HG02840 (cell line): ENCODE measurements around the gene ROCK1.

ENCODE experiments used
- ATAC-seq: cut with Tn5 transposase; IDR thresholded peaks from one replicate; pipeline ENCODE4 v1.9.1; 2021; ENCODE audit warnings: mild to moderate bottlenecking, moderate library complexity, moderate number of reproducible peaks; ENCODE audit not compliant: unreplicated experiment, low FRiP score

The ROCK1 gene

GRCh38 chr18:21109936-21110712, 1.5 kb downstream of the ROCK1 start:
- no peak for ATAC-seq

- ATAC-seq, result no peak
Measured at GRCh38 chr18:21105936-21106335, 5.7 kb downstream of the ROCK1 start.

DNA sequence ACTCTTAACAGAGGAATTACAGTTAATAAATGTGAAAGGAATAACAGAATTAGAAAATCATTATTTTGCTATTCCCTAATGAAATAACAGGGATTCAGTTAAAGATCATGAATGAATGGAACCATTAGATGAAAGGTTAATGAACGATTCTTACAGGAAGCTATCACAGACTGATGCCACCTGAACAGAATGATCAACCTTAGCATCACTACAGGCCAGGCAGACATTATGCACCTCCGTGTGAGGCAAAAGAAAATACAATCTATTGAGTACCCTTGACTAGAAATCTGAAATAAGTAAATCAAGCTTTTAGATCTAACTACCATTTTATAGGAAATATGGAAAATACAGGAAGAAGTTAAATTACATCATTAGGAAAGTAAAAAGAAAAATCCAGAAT, 10.4 kb downstream of the ROCK1 start:
- no peak for ATAC-seq

GRCh38 chr18:21100678-21101077, 10.9 kb downstream of the ROCK1 start:
- no peak for ATAC-seq

DNA sequence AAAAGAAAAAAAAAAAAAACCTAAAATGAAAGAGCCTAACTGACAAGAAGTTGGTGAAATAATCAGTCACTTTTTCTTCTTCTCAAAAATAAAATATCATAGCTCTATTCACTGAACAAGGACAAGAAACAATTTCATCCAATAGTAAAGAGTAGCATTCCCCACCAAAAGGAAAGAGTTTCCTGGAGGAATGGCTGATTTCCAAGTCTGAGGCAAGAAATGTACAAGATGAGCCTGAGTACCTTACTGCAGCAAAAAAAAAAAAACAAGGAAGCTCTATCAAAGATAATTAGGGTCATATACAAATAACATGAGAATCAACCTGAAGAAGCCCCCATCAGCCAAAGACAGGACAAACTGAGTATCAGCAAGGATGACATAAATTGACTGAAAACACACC, 11.5 kb downstream of the ROCK1 start:
- ATAC-seq, result no peak

GRCh38 chr18:21099442-21099841, 12.2 kb downstream of the ROCK1 start:
- ATAC-seq, result peak; percentile 60

DNA sequence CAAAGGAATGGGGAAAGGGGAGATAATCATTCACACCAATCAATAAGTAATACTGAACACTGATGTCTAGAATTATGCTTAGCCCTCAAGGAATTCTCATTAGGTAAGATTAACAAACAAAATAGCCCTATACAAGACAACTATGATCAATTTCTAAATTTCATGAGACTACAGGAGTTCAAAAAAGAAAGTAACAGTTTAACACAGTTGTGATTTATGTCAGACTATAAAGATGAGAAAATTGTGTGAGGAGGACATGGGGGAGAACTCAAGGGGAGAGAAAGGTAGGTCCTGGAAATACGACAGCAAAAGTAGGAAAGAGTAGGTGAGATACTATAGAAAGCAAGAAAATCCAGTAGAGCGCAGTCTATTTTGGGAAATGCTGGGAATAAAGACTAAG, 14.9 kb downstream of the ROCK1 start:
- no peak for ATAC-seq

GRCh38 chr18:21093133-21093532, 18.5 kb downstream of the ROCK1 start:
- ATAC-seq, result no peak

DNA sequence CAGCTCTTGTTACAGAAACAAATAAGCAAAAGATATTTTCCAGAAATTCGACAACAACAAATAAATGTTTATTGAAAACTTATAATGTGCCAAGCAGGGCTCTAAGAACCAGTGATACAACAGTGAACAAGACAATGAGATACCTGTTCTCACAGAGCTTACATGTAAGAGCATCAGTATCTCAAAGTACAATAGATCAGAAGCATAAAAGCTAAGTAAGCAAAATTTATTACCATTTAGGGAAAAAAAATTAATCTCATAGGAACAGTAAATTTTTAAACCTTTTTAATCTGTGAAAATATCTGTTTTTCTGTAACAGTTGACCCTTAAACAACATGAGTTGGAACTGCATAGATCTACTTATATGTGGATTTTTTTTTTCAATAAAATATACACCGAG, 20.9 kb downstream of the ROCK1 start:
- ATAC-seq, result no peak

DNA sequence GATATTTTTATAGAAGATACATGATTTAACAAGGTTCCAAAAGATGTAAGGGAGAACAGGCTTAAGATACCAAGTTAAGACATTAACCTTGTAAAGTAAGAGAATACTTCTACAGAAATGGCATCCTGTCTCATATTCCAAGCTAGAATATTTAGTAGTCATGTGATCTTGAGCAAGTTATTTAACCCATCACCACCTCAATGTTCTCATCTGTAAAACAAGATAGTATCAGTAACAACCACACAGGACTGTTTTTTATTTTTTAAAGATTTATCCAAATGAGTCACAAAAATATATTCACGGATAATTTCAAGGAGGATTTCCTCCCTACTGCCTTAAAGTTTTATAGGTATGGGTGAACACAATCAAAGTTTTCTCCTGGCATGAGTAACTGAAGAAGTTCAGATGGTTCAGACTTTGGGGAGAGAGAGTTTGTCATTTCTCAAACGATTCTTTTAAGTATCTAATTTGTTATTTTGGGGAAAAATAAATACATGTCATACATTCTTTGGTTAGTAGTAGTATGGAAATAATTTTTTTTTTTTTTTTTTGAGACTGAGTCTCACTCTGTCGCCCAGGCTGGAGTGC, 25.9 kb downstream of the ROCK1 start:
- ATAC-seq, result no peak

DNA sequence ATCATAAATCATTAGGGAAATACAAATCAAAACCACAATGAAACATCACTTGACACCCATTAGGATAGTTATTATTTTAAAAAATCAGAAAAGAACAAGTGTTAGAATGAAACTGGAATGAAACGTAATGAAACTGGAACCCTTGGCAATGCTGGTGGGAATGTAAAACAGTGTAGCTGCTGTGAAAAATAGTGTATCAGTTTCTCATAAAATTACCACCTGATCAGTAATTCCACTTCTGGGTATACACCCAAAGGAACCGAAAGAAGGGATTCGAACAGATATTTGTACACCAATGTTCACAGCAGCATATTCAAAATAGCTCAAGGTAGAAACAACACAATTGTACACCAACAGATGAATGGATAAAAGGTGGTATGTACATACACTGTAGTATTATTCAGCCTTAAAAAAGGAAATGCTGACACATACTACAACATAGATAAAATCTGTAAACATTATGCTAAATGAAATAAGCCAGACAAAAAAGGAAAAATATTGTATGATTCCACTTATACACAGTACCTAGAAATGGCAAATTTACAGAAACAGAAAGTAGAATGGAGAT, 27.0 kb downstream of the ROCK1 start:
- ATAC-seq, result no peak

- no peak for ATAC-seq
Measured at GRCh38 chr18:21083017-21083416, 28.6 kb downstream of the ROCK1 start.

DNA sequence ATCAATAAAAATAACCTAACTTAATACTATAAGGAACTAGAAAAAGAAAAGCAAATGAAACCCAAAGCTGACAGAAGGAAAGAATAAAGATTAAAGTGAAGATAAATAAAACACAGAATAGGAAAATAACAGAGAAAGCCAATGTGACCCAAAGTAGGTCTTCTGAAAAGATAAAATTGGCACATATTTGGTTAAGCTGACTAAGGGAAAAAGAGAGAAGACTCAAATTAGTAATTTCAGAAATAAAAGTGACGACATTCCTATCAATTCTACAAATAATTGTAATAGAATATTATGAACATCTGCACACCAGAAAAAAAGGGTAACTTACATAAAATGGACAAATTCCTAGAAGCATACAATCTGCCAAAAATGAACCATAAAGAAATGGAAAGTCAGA, 30.2 kb downstream of the ROCK1 start:
- ATAC-seq, result no peak

GRCh38 chr18:21080576-21080975, 31.0 kb downstream of the ROCK1 start:
- ATAC-seq, result no peak

DNA sequence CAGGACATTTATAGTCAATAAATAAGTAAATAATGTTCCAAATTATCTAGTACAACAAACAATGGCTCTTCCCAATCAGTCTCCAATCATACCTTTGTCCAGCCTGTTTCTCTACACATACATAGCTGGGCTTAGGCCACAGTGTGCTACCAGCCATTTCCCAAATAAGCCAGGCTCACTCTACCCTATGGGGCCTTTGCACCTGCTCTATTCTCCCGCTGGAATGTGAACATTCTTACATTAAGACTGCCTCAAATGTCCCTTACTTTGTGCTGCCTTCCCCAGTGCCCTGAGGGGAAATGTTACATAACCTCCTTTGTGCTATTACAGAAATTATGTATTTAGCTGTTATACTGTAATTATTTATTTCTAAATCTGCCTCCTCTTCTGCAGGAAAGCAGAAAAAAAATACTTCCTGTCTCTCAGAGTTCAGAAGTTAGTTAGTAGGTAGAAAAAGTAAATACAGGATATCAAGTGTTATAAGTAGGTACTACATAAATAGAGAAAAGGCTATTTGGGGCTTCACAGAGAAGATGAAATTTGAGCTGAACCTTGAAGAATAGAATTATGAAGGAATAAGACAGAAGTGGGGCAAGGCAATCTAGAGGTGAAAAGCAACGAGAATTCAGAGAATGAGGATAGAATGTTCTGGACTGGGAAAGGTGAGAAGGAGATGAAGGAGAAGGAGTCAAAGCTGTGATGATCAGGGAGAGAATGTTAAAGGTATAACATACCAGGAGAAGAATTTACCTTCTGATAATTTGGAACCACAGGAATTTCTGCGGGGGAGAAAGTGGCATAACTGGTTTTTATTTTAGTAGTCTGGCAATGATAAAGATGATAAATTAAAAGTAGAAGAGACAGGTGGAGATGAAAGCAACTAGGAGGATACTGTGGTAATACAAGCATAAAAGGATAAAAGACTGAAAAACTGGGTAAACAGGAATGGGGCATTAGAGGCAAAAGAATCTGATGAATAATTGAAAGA, 37.0 kb downstream of the ROCK1 start:
- ATAC-seq, result no peak

GRCh38 chr18:21073180-21073579, 38.4 kb downstream of the ROCK1 start:
- ATAC-seq, result no peak

- ATAC-seq, result no peak
Measured at GRCh38 chr18:21071071-21071470, 40.5 kb downstream of the ROCK1 start.

DNA sequence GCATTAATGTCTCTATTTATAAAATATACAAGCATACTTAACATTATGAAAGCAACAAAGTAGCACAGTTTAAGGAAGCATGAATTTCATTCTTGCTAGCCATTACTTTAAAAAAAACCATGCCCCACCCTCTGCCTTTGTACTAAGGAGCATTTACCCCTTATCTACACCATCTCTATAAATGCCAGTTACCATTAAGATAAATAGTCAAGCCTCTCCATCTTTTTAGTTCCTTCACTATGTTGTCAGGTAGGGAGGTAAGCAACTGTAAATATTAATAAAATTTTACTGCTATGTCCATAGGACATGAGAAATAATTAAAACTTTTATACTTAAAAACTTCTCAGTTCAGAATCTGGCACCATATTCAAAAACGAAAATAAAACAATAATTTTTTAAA, 42.1 kb downstream of the ROCK1 start:
- no peak for ATAC-seq

DNA sequence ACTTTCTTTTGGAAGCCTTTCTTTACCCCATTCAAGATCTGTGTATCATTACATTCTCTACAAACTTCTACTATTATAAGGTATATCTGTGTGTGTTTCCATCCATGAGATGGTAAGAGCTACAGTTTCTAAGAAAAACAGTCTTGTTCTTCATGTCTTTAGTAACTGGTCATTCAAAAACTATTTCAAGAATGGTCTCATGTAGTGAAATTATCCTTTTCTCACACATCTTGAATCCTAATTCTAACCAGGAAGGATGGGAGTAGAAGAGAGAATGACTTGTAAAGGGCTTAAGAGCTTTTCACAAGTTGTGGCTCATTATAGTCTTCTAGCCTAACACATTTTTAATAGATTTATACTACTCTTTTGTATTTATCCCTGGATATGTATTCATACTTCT, 47.3 kb downstream of the ROCK1 start:
- ATAC-seq, result no peak

- no peak for ATAC-seq
Measured at GRCh38 chr18:21063011-21063410, 48.6 kb downstream of the ROCK1 start.

DNA sequence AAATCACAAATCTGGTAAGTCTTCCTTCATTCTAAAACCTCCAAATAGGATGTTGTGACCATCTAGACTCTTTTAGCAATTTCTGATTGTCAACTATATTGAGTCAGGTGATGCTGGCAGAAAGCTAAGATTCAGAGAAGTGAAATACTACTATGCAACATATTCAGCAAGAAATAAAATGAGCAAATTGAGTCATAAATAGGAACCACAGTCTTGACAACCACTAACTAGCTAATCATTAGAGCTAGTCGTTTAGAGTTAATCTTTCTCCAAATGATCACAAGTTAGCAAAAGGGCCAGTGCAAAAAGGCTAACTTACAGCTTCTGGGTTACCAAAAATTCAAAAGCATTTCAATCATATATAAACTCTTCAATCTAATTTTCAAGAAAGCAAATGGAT, 54.5 kb downstream of the ROCK1 start:
- ATAC-seq, result no peak
